ENCODE results near the gene EGFR.

EGFR gene

DNA sequence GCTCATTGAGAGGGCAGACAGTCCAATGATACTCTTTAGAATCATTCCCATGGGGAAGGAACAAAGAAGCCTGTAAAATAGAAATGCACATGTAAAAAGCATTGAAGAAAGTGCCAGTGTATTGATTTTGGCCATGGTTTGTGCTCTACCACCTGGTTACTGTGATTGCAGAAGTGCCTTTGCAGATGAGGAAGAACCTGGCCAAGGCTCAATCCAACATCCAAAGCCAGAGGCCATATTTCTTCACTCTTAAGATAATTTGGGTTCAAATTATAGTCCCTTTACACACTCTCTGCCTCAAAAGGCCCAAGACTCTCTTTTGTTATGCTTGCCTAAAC is 122.1 kb downstream of the EGFR start:
- TF ChIP-seq PPARA (CRISPR knock-in tag; IDR thresholded peaks at IDR 0.05; ENCODE audit: borderline replicate concordance) (no peak), OSR1 (CRISPR knock-in tag; IDR thresholded peaks at IDR 0.05) (no peak), CSDC2 (CRISPR knock-in tag; IDR thresholded peaks at IDR 0.05) (no peak), GLIS3 (CRISPR knock-in tag; IDR thresholded peaks at IDR 0.05) (no peak), SNAI2 (CRISPR knock-in tag; IDR thresholded peaks at IDR 0.05) (no peak), ZFP30 (CRISPR knock-in tag; IDR thresholded peaks at IDR 0.05) (no peak), ISL1 (CRISPR knock-in tag; IDR thresholded peaks at IDR 0.05) (no peak), TOX (CRISPR knock-in tag; IDR thresholded peaks at IDR 0.05; ENCODE audit: borderline replicate concordance) (no peak), ARNTL (CRISPR knock-in tag; IDR thresholded peaks at IDR 0.05; ENCODE audit: borderline replicate concordance, low read depth) (no peak), TCF4 (CRISPR knock-in tag; IDR thresholded peaks at IDR 0.05; ENCODE audit: borderline replicate concordance) (no peak), RARB (CRISPR knock-in tag; IDR thresholded peaks at IDR 0.05) (no peak), ZFP3 (CRISPR knock-in tag; IDR thresholded peaks at IDR 0.05) (no peak), ZNF70 (CRISPR knock-in tag; IDR thresholded peaks at IDR 0.05) (no peak)
- TF ChIP-seq, protein P1, sequence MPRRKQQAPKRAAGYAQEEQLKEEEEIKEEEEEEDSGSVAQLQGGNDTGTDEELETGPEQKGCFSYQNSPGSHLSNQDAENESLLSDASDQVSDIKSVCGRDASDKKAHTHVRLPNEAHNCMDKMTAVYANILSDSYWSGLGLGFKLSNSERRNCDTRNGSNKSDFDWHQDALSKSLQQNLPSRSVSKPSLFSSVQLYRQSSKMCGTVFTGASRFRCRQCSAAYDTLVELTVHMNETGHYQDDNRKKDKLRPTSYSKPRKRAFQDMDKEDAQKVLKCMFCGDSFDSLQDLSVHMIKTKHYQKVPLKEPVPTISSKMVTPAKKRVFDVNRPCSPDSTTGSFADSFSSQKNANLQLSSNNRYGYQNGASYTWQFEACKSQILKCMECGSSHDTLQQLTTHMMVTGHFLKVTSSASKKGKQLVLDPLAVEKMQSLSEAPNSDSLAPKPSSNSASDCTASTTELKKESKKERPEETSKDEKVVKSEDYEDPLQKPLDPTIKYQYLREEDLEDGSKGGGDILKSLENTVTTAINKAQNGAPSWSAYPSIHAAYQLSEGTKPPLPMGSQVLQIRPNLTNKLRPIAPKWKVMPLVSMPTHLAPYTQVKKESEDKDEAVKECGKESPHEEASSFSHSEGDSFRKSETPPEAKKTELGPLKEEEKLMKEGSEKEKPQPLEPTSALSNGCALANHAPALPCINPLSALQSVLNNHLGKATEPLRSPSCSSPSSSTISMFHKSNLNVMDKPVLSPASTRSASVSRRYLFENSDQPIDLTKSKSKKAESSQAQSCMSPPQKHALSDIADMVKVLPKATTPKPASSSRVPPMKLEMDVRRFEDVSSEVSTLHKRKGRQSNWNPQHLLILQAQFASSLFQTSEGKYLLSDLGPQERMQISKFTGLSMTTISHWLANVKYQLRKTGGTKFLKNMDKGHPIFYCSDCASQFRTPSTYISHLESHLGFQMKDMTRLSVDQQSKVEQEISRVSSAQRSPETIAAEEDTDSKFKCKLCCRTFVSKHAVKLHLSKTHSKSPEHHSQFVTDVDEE (CRISPR knock-in tag; IDR thresholded peaks at IDR 0.05) = no peak
- TF ChIP-seq, protein P2, sequence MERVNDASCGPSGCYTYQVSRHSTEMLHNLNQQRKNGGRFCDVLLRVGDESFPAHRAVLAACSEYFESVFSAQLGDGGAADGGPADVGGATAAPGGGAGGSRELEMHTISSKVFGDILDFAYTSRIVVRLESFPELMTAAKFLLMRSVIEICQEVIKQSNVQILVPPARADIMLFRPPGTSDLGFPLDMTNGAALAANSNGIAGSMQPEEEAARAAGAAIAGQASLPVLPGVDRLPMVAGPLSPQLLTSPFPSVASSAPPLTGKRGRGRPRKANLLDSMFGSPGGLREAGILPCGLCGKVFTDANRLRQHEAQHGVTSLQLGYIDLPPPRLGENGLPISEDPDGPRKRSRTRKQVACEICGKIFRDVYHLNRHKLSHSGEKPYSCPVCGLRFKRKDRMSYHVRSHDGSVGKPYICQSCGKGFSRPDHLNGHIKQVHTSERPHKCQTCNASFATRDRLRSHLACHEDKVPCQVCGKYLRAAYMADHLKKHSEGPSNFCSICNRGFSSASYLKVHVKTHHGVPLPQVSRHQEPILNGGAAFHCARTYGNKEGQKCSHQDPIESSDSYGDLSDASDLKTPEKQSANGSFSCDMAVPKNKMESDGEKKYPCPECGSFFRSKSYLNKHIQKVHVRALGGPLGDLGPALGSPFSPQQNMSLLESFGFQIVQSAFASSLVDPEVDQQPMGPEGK (CRISPR knock-in tag; IDR thresholded peaks at IDR 0.05; ENCODE audit: borderline replicate concordance) = no peak
- TF ChIP-seq, protein P3, sequence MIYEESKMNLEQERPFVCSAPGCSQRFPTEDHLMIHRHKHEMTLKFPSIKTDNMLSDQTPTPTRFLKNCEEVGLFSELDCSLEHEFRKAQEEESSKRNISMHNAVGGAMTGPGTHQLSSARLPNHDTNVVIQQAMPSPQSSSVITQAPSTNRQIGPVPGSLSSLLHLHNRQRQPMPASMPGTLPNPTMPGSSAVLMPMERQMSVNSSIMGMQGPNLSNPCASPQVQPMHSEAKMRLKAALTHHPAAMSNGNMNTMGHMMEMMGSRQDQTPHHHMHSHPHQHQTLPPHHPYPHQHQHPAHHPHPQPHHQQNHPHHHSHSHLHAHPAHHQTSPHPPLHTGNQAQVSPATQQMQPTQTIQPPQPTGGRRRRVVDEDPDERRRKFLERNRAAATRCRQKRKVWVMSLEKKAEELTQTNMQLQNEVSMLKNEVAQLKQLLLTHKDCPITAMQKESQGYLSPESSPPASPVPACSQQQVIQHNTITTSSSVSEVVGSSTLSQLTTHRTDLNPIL (CRISPR knock-in tag; IDR thresholded peaks at IDR 0.05; ENCODE audit: low read depth) = no peak
- no peak for ATAC-seq

- ATAC-seq = no peak
- TF ChIP-seq TCF4 (CRISPR knock-in tag; IDR thresholded peaks at IDR 0.05; ENCODE audit: borderline replicate concordance) (no peak), BACH2 (CRISPR knock-in tag; IDR thresholded peaks at IDR 0.05; ENCODE audit: borderline replicate concordance) (no peak), ZC3H10 (CRISPR knock-in tag; IDR thresholded peaks at IDR 0.05) (no peak), ZNF565 (CRISPR knock-in tag; conservative IDR thresholded peaks at IDR 0.05; ENCODE audit: low read depth) (no peak)
- TF ChIP-seq, protein P4, sequence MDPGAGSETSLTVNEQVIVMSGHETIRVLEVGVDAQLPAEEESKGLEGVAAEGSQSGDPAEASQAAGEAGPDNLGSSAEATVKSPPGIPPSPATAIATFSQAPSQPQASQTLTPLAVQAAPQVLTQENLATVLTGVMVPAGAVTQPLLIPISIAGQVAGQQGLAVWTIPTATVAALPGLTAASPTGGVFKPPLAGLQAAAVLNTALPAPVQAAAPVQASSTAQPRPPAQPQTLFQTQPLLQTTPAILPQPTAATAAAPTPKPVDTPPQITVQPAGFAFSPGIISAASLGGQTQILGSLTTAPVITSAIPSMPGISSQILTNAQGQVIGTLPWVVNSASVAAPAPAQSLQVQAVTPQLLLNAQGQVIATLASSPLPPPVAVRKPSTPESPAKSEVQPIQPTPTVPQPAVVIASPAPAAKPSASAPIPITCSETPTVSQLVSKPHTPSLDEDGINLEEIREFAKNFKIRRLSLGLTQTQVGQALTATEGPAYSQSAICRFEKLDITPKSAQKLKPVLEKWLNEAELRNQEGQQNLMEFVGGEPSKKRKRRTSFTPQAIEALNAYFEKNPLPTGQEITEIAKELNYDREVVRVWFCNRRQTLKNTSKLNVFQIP (CRISPR knock-in tag; IDR thresholded peaks at IDR 0.05; ENCODE audit: borderline replicate concordance, low read depth) = no peak
These were observed 124.2 kb downstream of the EGFR start for GRCh38 chr7:55142919-55143600.

- ATAC-seq = peak; percentile 77
- TF ChIP-seq ZFP30 (CRISPR knock-in tag; IDR thresholded peaks at IDR 0.05) = no peak
- TF ChIP-seq OSR1 (CRISPR knock-in tag; IDR thresholded peaks at IDR 0.05) = no peak
- no peak for TF ChIP-seq ARNTL (CRISPR knock-in tag; IDR thresholded peaks at IDR 0.05; ENCODE audit: borderline replicate concordance, low read depth)
- no peak for TF ChIP-seq CSDC2 (CRISPR knock-in tag; IDR thresholded peaks at IDR 0.05)
- no peak for TF ChIP-seq CSRNP3 (CRISPR knock-in tag; IDR thresholded peaks at IDR 0.05)
- TF ChIP-seq TOX (CRISPR knock-in tag; IDR thresholded peaks at IDR 0.05; ENCODE audit: borderline replicate concordance) = no peak
- TF ChIP-seq ISL1 (CRISPR knock-in tag; IDR thresholded peaks at IDR 0.05) = no peak
- TF ChIP-seq ZFP3 (CRISPR knock-in tag; IDR thresholded peaks at IDR 0.05) = no peak
- TF ChIP-seq, protein P3 (CRISPR knock-in tag; IDR thresholded peaks at IDR 0.05; ENCODE audit: low read depth) = no peak
- TF ChIP-seq TCF4 (CRISPR knock-in tag; IDR thresholded peaks at IDR 0.05; ENCODE audit: borderline replicate concordance) = no peak
- no peak for TF ChIP-seq ZNF565 (CRISPR knock-in tag; conservative IDR thresholded peaks at IDR 0.05; ENCODE audit: low read depth)
- no peak for TF ChIP-seq ESRRG (CRISPR knock-in tag; IDR thresholded peaks at IDR 0.05)
- TF ChIP-seq SNAI2 (CRISPR knock-in tag; IDR thresholded peaks at IDR 0.05) = no peak
- no peak for TF ChIP-seq ZC3H10 (CRISPR knock-in tag; IDR thresholded peaks at IDR 0.05)
These were observed 125.8 kb downstream of the EGFR start for GRCh38 chr7:55144333-55145317.

Measured in SK-N-SH treated with all-trans-retinoic acid at 6 μM for 48 hours (cell line).